GM21723 (cell line): Measurements from ENCODE around the gene EMSY.

ENCODE experiments used
- ATAC-seq: cut with Tn5 transposase; IDR thresholded peaks from one replicate; pipeline ENCODE4 v1.9.1; 2021; ENCODE audit warnings: mild to moderate bottlenecking, moderate library complexity; ENCODE audit not compliant: unreplicated experiment

EMSY gene

GRCh38 chr11:76455931-76456330 lies 11.1 kb downstream of the EMSY start:
- no peak for ATAC-seq

DNA sequence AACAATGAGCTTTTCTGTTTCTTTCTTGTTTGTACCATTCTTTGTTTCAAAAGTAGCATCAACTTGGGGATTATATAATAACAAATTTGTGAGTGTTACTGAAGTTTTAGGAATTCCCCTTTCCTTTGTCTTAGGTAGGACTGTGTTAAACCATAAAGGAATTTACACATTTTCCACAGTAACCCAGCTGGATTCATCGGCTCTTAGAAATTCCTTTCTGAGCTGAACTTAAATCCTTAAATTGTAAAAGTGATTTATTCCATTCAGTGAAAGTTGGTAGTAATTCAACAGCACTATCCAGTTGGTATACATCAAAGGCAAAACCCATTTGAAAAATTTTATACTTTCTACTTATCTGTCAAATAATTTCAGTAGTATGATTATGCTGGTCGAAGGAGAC lies 11.8 kb downstream of the EMSY start:
- ATAC-seq = no peak

GRCh38 chr11:76459299-76459698 lies 14.5 kb downstream of the EMSY start:
- no peak for ATAC-seq

- no peak for ATAC-seq
Measured at GRCh38 chr11:76459846-76460245, 15.0 kb downstream of the EMSY start.

DNA sequence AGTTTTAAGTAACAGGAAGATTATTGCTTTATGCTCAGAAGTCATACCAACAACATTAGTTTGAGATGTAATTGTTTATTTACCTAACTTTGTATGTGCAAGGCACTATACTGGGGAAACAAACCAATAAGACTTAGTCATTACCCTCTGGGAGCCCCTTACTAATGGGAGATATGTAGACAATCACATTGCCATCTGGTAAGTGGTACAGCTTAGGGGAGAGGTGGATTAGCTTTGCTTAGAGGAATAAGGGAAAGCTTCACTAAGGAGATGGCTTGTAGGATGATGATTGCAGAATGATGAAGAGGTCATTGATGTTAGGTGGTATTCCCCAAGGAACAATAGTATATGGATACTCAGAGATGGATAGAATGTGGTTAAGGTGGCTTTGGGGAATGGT lies 17.5 kb downstream of the EMSY start:
- ATAC-seq = no peak

DNA sequence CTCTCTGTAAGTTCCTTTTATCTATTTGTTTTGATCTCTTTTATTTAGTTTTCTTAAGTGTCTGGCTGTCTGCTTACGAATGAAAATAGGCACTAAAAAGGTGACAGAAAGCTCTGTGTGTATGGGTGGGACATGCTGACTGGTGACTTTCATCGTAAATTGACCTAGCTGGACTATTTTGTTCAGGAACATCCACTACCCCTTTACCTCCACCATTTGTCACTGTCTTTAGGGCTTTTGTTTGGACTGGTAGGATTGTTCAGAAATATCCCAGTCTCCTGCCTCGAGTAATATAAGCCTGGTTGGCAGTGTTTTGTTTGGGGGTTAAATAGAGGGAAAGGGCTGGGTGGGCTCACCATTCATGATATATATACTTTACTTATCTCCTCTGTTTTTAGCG lies 20.9 kb downstream of the EMSY start:
- ATAC-seq = no peak

DNA sequence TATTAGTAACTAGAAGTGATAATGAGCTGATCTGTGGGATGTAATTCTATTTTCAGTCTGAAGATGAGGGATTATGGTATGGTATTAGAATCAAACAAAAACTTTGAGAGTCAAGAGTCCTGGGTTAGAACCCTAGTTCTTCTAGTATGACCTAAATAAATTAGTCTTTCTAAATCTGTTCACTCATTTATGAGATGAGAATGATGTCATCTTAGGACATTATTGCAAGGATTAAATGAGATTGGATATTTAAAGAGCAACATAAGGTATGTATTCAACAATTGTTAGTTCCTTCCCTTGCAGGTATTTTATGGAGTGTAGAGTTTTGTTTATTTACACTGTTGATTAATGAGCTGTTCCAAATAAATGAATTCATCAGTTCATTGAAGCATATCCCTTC lies 21.8 kb downstream of the EMSY start:
- ATAC-seq = no peak

DNA sequence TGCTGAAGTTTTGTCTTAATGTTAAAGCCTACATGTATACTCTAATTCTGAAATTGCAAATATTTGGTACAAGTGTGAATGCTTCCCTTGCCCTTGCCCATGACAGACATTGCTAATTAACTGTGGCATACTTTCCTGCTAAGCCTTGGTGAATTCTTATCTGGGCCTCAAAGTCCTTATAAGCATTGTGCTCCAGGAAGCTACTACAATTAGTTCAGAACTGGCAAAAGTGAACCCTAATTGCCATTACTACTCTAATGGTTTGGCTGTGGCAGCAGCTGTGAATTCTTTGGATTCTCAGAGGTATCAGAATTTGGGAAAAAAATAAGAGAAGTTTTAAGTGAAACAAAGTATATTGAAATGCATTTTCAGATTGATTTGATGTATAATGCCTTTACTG lies 24.3 kb downstream of the EMSY start:
- ATAC-seq = no peak

GRCh38 chr11:76471382-76471781 lies 26.6 kb downstream of the EMSY start:
- ATAC-seq = no peak

DNA sequence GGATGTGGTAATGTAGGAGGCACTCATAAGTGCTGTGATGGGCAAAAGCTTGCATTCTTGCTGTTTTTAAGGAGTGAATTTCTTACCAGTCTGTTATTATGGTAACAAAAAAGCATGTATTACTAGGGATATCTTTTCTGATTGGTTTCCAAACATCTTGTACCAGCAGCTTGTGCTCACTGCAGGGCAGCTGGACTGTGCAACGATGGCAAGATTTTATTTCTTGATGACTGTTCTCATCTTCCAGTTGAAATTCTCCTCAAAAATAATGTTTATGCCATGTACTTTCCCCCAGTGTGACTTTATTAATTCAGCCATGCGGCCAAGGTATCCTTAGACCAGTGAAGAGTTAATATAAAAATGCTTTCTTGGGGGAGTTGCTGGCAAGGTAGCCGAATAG lies 35.4 kb downstream of the EMSY start:
- no peak for ATAC-seq

DNA sequence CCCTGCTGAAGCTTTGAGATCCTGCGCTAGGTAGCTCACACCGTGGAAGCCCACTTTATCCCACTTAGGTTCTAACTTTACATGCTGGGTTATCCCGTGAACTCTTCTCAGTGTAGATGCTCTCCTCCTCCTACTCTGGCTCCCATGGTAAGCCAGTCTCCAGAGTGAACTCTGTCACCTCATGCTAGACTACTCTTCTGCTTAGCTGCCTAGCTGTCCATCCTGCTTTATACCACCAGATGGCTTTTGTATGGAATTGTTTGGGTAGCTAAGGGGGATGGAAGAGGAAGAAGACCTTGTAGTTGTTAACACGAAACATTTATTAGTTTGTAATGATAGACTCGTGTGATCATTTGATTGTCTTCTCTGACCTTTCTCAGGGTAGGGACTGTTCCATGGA lies 46.8 kb downstream of the EMSY start:
- no peak for ATAC-seq

DNA sequence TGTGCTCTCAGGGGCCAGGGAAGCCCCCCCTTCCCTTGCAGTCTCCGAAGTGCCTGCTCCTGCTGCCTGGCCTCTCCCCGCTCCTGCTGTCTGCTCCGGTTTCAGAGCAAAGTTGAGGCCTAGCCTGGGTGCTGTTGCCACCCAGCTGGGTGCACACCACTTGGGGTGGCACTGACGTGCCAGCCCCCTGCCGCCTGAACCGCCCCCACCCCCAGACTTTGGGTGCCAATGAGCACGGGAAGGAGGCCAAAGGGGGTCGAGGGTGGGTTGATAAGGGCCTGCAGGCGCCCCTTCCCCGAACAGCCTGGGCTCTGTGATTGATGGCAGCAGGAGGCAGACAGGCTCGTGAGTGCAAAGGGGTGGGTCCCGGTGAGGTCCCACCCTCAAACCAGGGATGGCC lies 48.2 kb downstream of the EMSY start:
- no peak for ATAC-seq

- no peak for ATAC-seq
Measured at GRCh38 chr11:76493626-76494539, 49.1 kb downstream of the EMSY start.

- no peak for ATAC-seq
Measured at GRCh38 chr11:76495019-76495418, 50.2 kb downstream of the EMSY start.

GRCh38 chr11:76496174-76496573 lies 51.4 kb downstream of the EMSY start:
- no peak for ATAC-seq

GRCh38 chr11:76501526-76502202 lies 56.8 kb downstream of the EMSY start:
- no peak for ATAC-seq

DNA sequence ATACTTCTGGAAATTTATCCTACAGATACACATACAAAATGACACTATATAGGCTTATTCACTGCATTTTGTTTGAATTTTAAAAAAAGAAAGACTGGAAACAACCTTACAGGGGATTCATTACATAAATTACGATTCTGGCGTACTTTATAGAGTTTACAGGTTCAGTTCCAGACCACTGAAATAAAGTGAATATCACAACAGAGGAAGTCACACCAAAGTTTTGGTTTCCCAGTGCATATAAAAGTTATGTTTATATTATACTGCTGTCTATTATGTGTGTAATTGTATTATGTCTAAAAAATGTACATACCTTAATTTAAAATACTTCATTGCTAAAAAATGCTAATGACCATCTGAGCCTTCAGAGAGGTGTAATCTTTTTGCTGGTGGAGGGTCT lies 62.0 kb downstream of the EMSY start:
- no peak for ATAC-seq

GRCh38 chr11:76510060-76511047 lies 65.5 kb downstream of the EMSY start:
- no peak for ATAC-seq

GRCh38 chr11:76512851-76513653 lies 68.2 kb downstream of the EMSY start:
- ATAC-seq = no peak

DNA sequence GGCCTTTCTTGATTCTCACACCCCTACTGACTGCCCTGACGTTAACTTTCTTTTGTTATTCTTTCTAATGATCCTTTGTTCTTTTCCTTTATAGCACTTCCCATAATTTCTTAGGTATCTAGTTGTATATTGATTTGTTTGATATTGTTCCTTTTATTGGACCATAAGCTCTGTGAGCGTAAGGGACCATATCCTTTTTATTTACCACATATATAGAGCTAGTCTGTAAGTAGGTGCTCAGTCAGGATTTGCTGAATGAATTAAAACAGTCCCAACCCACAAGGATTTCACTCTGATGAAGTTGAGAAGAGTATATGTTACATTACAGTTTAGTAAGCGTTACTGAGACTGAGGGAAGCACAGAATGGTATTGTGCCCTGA lies 68.8 kb downstream of the EMSY start:
- ATAC-seq = no peak
